ENCODE data around the gene SGTA. TPM values are rescaled to one million over a fixed set of nuclear protein-coding genes. Genes with fewer than 3 reads are reported as not detected.

SGTA gene
- polyA plus RNA-seq, 2 donors, result 42.5 to 56.1 TPM

- H3K4me3 ChIP-seq (ENCODE audit: low read depth in 1 of 2, low read length in 2 of 2), result no peak overlapping the region
- no peaks in the 10 kb centered on the region for H3K4me1 ChIP-seq (ENCODE audit: control insufficient read depth in 2 of 2, insufficient read depth in 2 of 2, low read length in 1 of 2)
- H3K27ac ChIP-seq (ENCODE audit: low read depth in 2 of 2, low read length in 1 of 2), result no peak overlapping the region
- no peaks in the 10 kb centered on the region for H3K9me3 ChIP-seq (ENCODE audit: control insufficient read depth in 2 of 2, insufficient read depth in 1 of 2, low read depth in 1 of 2, low read length in 1 of 2)
- H3K27me3 ChIP-seq (ENCODE audit: control insufficient read depth in 1 of 2, insufficient read depth in 2 of 2, low read length in 2 of 2), result no peaks in the 10 kb centered on the region
- peaks cover 13 to 50% of the 10 kb centered on the region in 2 donors for H3K36me3 ChIP-seq (ENCODE audit: control insufficient read depth in 2 of 2, insufficient read depth in 2 of 2, low read length in 1 of 2)
- WGBS, 2 donors, result 92 to 94% methylated on average over 47 to 48 of the region's 48 CpGs
Observed at GRCh38 chr19:2756921-2757881, 25.9 kb downstream of the SGTA start.

GRCh38 chr19:2756477-2756876 lies 26.6 kb downstream of the SGTA start:
- 86 to 91% methylated on average over 8 of the region's 8 CpGs for WGBS, 2 donors
- no peaks in the 10 kb centered on the region for H3K9me3 ChIP-seq (ENCODE audit: control insufficient read depth in 2 of 2, insufficient read depth in 1 of 2, low read depth in 1 of 2, low read length in 1 of 2)
- no peak overlapping the region for H3K27ac ChIP-seq (ENCODE audit: low read depth in 2 of 2, low read length in 1 of 2)
- peaks cover 13 to 47% of the 10 kb centered on the region in 2 donors for H3K36me3 ChIP-seq (ENCODE audit: control insufficient read depth in 2 of 2, insufficient read depth in 2 of 2, low read length in 1 of 2)
- H3K4me3 ChIP-seq (ENCODE audit: low read depth in 1 of 2, low read length in 2 of 2), result no peak overlapping the region
- no peaks in the 10 kb centered on the region for H3K27me3 ChIP-seq (ENCODE audit: control insufficient read depth in 1 of 2, insufficient read depth in 2 of 2, low read length in 2 of 2)
- H3K4me1 ChIP-seq (ENCODE audit: control insufficient read depth in 2 of 2, insufficient read depth in 2 of 2, low read length in 1 of 2), result no peaks in the 10 kb centered on the region

GRCh38 chr19:2755811-2756210 lies 27.3 kb downstream of the SGTA start:
- H3K4me1 ChIP-seq (ENCODE audit: control insufficient read depth in 2 of 2, insufficient read depth in 2 of 2, low read length in 1 of 2), result no peaks in the 10 kb centered on the region
- peaks cover 9 to 40% of the 10 kb centered on the region in 2 donors for H3K36me3 ChIP-seq (ENCODE audit: control insufficient read depth in 2 of 2, insufficient read depth in 2 of 2, low read length in 1 of 2)
- no peak overlapping the region for H3K27ac ChIP-seq (ENCODE audit: low read depth in 2 of 2, low read length in 1 of 2)
- WGBS, 2 donors, result 91 to 94% methylated on average over 16 of the region's 16 CpGs
- H3K9me3 ChIP-seq (ENCODE audit: control insufficient read depth in 2 of 2, insufficient read depth in 1 of 2, low read depth in 1 of 2, low read length in 1 of 2), result no peaks in the 10 kb centered on the region
- no peaks in the 10 kb centered on the region for H3K27me3 ChIP-seq (ENCODE audit: control insufficient read depth in 1 of 2, insufficient read depth in 2 of 2, low read length in 2 of 2)
- no peak overlapping the region for H3K4me3 ChIP-seq (ENCODE audit: low read depth in 1 of 2, low read length in 2 of 2)

GRCh38 chr19:2755448-2755705 lies 27.7 kb downstream of the SGTA start:
- peaks cover 9 to 36% of the 10 kb centered on the region in 2 donors for H3K36me3 ChIP-seq (ENCODE audit: control insufficient read depth in 2 of 2, insufficient read depth in 2 of 2, low read length in 1 of 2)
- H3K4me3 ChIP-seq (ENCODE audit: low read depth in 1 of 2, low read length in 2 of 2), result no peak overlapping the region
- H3K27me3 ChIP-seq (ENCODE audit: control insufficient read depth in 1 of 2, insufficient read depth in 2 of 2, low read length in 2 of 2), result no peaks in the 10 kb centered on the region
- WGBS, 2 donors, result 91% methylated on average over 16 of the region's 16 CpGs
- H3K27ac ChIP-seq (ENCODE audit: low read depth in 2 of 2, low read length in 1 of 2), result no peak overlapping the region
- no peaks in the 10 kb centered on the region for H3K4me1 ChIP-seq (ENCODE audit: control insufficient read depth in 2 of 2, insufficient read depth in 2 of 2, low read length in 1 of 2)
- no peaks in the 10 kb centered on the region for H3K9me3 ChIP-seq (ENCODE audit: control insufficient read depth in 2 of 2, insufficient read depth in 1 of 2, low read depth in 1 of 2, low read length in 1 of 2)

GRCh38 chr19:2754659-2755447 lies 28.2 kb downstream of the SGTA start:
- Histone ChIP-seq H3K9me3 (ENCODE audit: control insufficient read depth in 2 of 2, insufficient read depth in 1 of 2, low read depth in 1 of 2, low read length in 1 of 2) (no peaks in the 10 kb centered on the region), H3K36me3 (ENCODE audit: control insufficient read depth in 2 of 2, insufficient read depth in 2 of 2, low read length in 1 of 2) (peaks cover 9 to 36% of the 10 kb centered on the region in 2 donors), H3K27me3 (ENCODE audit: control insufficient read depth in 1 of 2, insufficient read depth in 2 of 2, low read length in 2 of 2) (no peaks in the 10 kb centered on the region), H3K4me1 (ENCODE audit: control insufficient read depth in 2 of 2, insufficient read depth in 2 of 2, low read length in 1 of 2) (no peaks in the 10 kb centered on the region), H3K27ac (ENCODE audit: low read depth in 2 of 2, low read length in 1 of 2) (no peak overlapping the region), H3K4me3 (ENCODE audit: low read depth in 1 of 2, low read length in 2 of 2) (no peak overlapping the region)
- 90 to 93% methylated on average over 43 of the region's 43 CpGs for WGBS, 2 donors

GRCh38 chr19:2751438-2751830 lies 31.6 kb downstream of the SGTA start:
- WGBS, 2 donors, result 88 to 90% methylated on average over 21 of the region's 21 CpGs
- H3K4me3 ChIP-seq (ENCODE audit: low read depth in 1 of 2, low read length in 2 of 2), result no peak overlapping the region

GRCh38 chr19:2750808-2751437 lies 32.1 kb downstream of the SGTA start:
- peaks cover 8 to 19% of the 10 kb centered on the region in 2 donors for H3K36me3 ChIP-seq (ENCODE audit: control insufficient read depth in 2 of 2, insufficient read depth in 2 of 2, low read length in 1 of 2)
- H3K27me3 ChIP-seq (ENCODE audit: control insufficient read depth in 1 of 2, insufficient read depth in 2 of 2, low read length in 2 of 2), result no peaks in the 10 kb centered on the region
- no peak overlapping the region for H3K27ac ChIP-seq (ENCODE audit: low read depth in 2 of 2, low read length in 1 of 2)
- WGBS, 2 donors, result 69 to 72% methylated on average over 17 of the region's 17 CpGs
- peaks cover 0 to 3% of the 10 kb centered on the region in 2 donors for H3K4me1 ChIP-seq (ENCODE audit: control insufficient read depth in 2 of 2, insufficient read depth in 2 of 2, low read length in 1 of 2)
- no peak overlapping the region for H3K4me3 ChIP-seq (ENCODE audit: low read depth in 1 of 2, low read length in 2 of 2)
- H3K9me3 ChIP-seq (ENCODE audit: control insufficient read depth in 2 of 2, insufficient read depth in 1 of 2, low read depth in 1 of 2, low read length in 1 of 2), result no peaks in the 10 kb centered on the region

More at GRCh38 chr19:2751438-2751830, 31.6 kb downstream of the SGTA start:
- H3K36me3 ChIP-seq (ENCODE audit: control insufficient read depth in 2 of 2, insufficient read depth in 2 of 2, low read length in 1 of 2), result peaks cover 9 to 20% of the 10 kb centered on the region in 2 donors
- H3K27ac ChIP-seq (ENCODE audit: low read depth in 2 of 2, low read length in 1 of 2), result no peak overlapping the region
- H3K9me3 ChIP-seq (ENCODE audit: control insufficient read depth in 2 of 2, insufficient read depth in 1 of 2, low read depth in 1 of 2, low read length in 1 of 2), result no peaks in the 10 kb centered on the region
- H3K4me1 ChIP-seq (ENCODE audit: control insufficient read depth in 2 of 2, insufficient read depth in 2 of 2, low read length in 1 of 2), result peaks cover 0 to 3% of the 10 kb centered on the region in 2 donors
- H3K27me3 ChIP-seq (ENCODE audit: control insufficient read depth in 1 of 2, insufficient read depth in 2 of 2, low read length in 2 of 2), result no peaks in the 10 kb centered on the region

GRCh38 chr19:2747349-2747748 lies 35.7 kb downstream of the SGTA start:
- WGBS, 2 donors, result 82 to 84% methylated on average over 7 of the region's 7 CpGs
- no peaks in the 10 kb centered on the region for H3K36me3 ChIP-seq (ENCODE audit: control insufficient read depth in 2 of 2, insufficient read depth in 2 of 2, low read length in 1 of 2)
- H3K4me3 ChIP-seq (ENCODE audit: low read depth in 1 of 2, low read length in 2 of 2), result no peak overlapping the region
- H3K27ac ChIP-seq (ENCODE audit: low read depth in 2 of 2, low read length in 1 of 2), result no peak overlapping the region
- H3K27me3 ChIP-seq (ENCODE audit: control insufficient read depth in 1 of 2, insufficient read depth in 2 of 2, low read length in 2 of 2), result no peaks in the 10 kb centered on the region
- no peaks in the 10 kb centered on the region for H3K9me3 ChIP-seq (ENCODE audit: control insufficient read depth in 2 of 2, insufficient read depth in 1 of 2, low read depth in 1 of 2, low read length in 1 of 2)
- peaks cover 0 to 3% of the 10 kb centered on the region in 2 donors for H3K4me1 ChIP-seq (ENCODE audit: control insufficient read depth in 2 of 2, insufficient read depth in 2 of 2, low read length in 1 of 2)

GRCh38 chr19:2744113-2744512 lies 39.0 kb downstream of the SGTA start:
- Histone ChIP-seq H3K36me3 (ENCODE audit: control insufficient read depth in 2 of 2, insufficient read depth in 2 of 2, low read length in 1 of 2) (no peaks in the 10 kb centered on the region), H3K4me1 (ENCODE audit: control insufficient read depth in 2 of 2, insufficient read depth in 2 of 2, low read length in 1 of 2) (peaks cover 0 to 3% of the 10 kb centered on the region in 2 donors), H3K27me3 (ENCODE audit: control insufficient read depth in 1 of 2, insufficient read depth in 2 of 2, low read length in 2 of 2) (no peaks in the 10 kb centered on the region), H3K27ac (ENCODE audit: low read depth in 2 of 2, low read length in 1 of 2) (no peak overlapping the region), H3K9me3 (ENCODE audit: control insufficient read depth in 2 of 2, insufficient read depth in 1 of 2, low read depth in 1 of 2, low read length in 1 of 2) (no peaks in the 10 kb centered on the region), H3K4me3 (ENCODE audit: low read depth in 1 of 2, low read length in 2 of 2) (no peak overlapping the region)
- 39 to 41% methylated on average over 4 of the region's 4 CpGs for WGBS, 2 donors

Data from esophagus (tissue), 2 donors.